Esophagus squamous epithelium (tissue), 4 donors: ENCODE results near the gene BCAP29.

Source experiments
- POLR2A ChIP-seq, 4 donors: fragments of 450-650 bp; IDR thresholded peaks; one replicate each; pipeline ENCODE4 v1.6.1; 2017; ENCODE audit warnings: antibody characterized with exemption in 4 of 4, mild to moderate bottlenecking in 4 of 4, moderate library complexity in 3 of 4
- TF ChIP-seq, protein P1 (sequence below), 6 experiments: fragments of 450-650 bp in 4 of 6; fragments of 200-600 bp in 2 of 6; sonication (generic) in 2 of 6; IDR thresholded peaks; one replicate each; pipeline ENCODE4 v1.5.1; 2016 to 2019; ENCODE audit warnings: antibody characterized with exemption in 6 of 6, mild to moderate bottlenecking in 4 of 6, moderate library complexity in 4 of 6

DNA sequence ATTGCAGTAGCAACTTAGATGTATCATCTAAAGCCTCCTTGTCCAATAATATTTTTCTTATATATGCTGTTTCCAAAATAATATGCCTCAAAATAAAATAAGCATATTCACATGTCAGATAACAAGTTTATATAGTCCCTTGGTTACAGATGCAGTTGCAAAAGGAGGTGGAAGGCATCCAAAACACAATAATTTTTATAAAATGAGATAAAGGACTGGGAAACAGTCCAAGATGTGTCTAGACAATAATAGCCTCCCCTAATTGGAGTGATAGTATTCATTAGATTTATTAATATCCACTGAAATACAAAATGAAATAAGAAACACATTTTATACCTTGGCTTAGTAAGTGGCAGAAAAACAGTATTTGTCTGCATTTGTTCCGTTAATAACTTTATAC is 30.3 kb downstream of the BCAP29 start:
- TF ChIP-seq, protein P1, sequence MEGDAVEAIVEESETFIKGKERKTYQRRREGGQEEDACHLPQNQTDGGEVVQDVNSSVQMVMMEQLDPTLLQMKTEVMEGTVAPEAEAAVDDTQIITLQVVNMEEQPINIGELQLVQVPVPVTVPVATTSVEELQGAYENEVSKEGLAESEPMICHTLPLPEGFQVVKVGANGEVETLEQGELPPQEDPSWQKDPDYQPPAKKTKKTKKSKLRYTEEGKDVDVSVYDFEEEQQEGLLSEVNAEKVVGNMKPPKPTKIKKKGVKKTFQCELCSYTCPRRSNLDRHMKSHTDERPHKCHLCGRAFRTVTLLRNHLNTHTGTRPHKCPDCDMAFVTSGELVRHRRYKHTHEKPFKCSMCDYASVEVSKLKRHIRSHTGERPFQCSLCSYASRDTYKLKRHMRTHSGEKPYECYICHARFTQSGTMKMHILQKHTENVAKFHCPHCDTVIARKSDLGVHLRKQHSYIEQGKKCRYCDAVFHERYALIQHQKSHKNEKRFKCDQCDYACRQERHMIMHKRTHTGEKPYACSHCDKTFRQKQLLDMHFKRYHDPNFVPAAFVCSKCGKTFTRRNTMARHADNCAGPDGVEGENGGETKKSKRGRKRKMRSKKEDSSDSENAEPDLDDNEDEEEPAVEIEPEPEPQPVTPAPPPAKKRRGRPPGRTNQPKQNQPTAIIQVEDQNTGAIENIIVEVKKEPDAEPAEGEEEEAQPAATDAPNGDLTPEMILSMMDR (IDR thresholded peaks at IDR 0.05): no peak
- TF ChIP-seq POLR2A (IDR thresholded peaks at IDR 0.05): no peak
